HG03060 (cell line): ENCODE results near the gene MAML3.

Experiments
- ATAC-seq: cut with Tn5 transposase; IDR thresholded peaks from one replicate; pipeline ENCODE4 v1.9.1; 2021; ENCODE audit warnings: low read depth, moderate number of reproducible peaks; ENCODE audit not compliant: unreplicated experiment

MAML3 gene

DNA sequence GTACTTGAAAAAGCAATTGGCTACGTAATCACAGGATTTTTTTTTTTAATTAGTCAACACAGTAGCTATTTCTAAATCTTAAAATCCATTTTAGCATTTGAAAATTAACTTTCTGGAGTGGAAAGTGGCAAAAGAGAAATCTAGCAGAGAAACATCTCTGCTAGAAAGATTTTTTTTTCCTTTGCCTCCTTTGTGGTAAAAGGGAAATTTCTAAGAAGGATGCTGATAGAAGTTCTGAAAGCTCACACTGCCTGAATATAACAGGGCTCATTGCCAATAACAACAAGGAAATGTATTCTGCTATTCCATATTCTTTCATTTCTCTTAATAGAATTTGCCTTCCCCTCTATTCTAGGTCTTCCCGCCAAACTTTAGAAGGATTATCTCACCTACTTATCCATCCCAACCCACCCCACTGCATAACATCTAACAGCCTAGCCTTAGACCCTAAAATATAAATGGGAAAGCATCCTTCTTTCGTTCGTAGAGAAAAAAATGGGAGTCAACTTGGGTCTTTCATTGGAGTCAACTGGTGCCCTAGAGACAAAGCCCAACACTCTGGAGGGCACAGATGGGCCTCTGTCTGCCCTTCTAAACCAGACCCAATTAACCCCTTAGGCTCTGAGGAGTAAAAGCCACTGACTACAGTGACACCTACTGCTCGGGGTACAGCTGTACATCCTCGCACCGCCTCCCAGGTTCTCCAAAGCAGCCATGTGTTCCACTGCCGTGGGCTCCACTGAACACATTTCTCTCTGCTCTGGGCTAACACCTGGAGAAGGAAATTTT lies 103.9 kb downstream of the MAML3 start:
- no peak for ATAC-seq

- no peak for ATAC-seq
Observed at GRCh38 chr4:140049024-140049848, 104.7 kb downstream of the MAML3 start.

DNA sequence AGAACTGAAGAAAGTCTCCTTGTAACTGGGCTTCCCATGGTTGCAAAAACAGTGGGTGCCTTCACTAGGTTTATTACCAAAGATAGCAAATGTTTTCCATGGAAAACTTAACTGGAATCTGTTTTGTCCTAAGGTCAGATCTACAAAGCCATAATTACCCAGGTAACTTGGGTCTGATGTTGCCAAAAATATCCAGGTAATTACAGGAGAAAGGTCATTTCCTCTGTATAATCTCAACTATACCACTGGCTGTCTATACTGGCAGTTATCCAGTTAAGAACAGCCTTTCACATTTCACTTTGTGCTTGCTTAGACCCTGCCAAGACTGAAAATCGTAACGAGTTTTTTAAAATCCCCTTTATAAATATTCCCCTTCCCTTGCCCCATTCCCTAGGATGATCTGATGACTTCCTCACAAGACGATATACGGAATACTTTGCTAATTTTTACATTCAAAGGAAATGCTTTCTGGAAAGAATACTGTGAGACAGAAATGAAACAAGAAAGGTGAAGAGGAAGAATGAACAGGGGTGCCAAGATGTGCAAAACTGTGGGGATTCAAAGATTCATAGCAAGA lies 105.5 kb downstream of the MAML3 start:
- ATAC-seq: no peak

- ATAC-seq: no peak
Observed at GRCh38 chr4:140047786-140048185, 106.2 kb downstream of the MAML3 start.

DNA sequence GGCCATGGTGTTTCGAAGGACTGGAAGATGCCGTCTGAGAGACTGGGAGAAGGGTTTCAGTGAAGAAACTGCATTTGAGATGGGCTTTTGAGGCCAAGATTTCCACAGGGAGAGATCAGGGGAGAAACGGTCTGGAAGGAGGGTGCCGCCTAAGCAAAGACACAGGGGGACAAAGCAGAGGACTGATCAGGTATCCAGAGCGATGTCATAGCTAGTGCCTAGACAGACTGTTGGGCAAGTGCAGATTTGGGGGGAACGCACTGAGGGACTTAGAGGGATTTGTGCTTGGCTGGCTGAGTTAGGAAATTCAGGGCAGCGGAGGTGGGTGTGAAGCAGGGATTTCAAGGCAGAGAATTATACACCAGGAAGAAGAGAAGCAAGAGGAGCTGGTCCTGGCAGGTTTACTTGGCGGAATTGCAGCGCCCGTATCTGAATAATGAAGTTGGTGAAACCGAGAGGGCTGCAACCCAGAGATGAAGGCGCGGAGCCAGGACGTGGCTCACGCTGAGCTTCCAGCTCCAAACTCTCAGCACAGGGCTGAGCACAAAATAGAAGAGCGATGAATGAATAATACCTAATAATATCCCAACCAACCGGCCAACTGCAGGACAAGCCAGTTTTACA lies 106.9 kb downstream of the MAML3 start:
- no peak for ATAC-seq

- ATAC-seq: no peak
Observed at GRCh38 chr4:140046543-140046942, 107.4 kb downstream of the MAML3 start.

DNA sequence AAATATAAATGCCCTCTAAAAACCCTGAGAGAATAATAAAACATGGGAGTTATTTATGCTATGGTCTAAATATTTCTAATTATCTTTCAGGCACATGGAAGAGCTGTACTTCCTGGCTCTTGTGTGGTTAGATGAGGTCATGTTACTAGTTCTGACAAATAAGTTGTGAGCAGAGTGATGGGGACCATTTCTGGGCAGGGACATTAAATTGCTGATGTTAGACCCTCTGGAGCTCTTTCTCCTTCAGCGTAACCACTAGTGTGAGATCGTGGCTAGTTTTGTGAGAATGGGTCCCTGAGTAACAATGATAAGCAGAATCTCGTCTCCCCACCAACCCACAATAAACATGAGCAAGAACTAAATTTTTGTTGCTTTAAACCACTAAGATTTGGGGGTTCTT lies 108.0 kb downstream of the MAML3 start:
- no peak for ATAC-seq

DNA sequence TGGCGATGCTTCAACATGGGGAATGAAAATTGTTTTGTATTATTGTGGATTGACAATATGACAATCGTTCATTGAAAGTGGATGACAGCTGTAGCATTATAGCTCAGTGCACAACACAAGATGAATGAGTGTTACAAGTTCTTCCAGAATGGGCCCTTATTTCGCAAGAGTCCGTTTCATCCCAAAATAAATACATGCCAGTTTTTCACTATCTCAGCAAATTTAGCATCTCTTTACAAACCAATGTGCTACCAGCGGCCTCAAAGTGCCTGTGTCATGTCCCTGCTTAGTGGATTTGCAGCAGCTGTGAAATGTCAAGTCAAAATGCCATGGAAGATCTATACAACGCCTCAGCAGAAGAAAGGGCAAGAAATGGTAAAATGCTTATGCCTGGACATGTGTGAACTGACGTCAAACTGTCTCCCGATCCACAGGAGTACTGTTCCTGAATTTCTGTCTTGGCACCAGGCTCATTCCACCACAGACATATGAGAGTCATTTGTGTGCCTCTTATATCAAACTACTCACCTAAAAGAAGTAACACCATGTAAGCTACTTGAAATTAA lies 109.6 kb downstream of the MAML3 start:
- ATAC-seq: no peak

- ATAC-seq: no peak
Observed at GRCh38 chr4:140042634-140043033, 111.3 kb downstream of the MAML3 start.

GRCh38 chr4:140038031-140038533 lies 115.9 kb downstream of the MAML3 start:
- no peak for ATAC-seq

DNA sequence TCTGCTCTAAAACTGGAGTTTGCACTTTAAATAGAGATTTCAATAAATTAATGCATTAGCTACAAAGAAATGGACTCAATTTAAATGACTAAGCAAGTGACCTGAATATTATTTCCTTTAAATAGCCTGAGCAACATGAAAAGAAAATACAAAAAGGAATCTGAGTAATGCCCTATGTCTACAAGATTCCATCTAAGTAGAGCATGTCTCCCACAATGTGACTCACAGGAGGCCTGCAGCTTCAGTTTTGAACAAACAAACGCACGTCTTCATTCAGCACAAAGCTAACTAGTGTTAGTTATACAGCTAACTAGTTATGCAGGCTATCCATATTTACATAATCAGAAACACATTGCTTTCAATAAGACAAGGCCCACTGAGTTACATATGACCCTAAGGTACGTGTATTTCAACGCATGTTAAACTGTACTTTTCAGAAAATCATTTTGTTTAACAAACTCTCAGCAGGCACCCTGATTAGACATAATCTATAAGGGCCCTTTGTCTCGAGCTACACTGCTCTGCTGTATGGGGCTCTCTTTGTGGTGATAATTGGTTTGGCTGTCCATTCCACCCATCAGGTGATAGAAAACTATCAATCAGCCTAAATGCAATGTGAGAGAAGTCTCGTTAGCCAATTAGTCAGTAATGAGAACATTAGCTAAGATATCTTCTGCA lies 116.5 kb downstream of the MAML3 start:
- ATAC-seq: no peak

GRCh38 chr4:140031706-140032105 lies 122.3 kb downstream of the MAML3 start:
- ATAC-seq: no peak

DNA sequence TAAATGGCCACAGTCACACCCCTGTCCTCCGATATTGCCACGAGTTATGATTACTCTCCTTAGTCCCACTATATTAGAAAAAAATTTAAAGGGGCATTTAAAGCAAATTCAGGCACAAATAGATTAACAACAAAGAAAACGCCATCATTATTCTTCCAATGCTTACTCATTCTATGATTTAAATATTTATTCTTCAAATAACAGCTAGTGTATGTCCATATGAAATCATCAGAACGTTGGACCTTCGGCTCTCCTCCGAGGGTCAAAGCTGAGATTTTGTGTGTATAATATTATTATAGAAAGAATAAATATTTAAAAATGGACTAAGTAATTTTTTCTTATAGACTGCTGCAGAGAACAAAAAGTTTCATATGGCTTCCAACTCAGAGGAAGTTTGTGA lies 122.9 kb downstream of the MAML3 start:
- ATAC-seq: no peak

DNA sequence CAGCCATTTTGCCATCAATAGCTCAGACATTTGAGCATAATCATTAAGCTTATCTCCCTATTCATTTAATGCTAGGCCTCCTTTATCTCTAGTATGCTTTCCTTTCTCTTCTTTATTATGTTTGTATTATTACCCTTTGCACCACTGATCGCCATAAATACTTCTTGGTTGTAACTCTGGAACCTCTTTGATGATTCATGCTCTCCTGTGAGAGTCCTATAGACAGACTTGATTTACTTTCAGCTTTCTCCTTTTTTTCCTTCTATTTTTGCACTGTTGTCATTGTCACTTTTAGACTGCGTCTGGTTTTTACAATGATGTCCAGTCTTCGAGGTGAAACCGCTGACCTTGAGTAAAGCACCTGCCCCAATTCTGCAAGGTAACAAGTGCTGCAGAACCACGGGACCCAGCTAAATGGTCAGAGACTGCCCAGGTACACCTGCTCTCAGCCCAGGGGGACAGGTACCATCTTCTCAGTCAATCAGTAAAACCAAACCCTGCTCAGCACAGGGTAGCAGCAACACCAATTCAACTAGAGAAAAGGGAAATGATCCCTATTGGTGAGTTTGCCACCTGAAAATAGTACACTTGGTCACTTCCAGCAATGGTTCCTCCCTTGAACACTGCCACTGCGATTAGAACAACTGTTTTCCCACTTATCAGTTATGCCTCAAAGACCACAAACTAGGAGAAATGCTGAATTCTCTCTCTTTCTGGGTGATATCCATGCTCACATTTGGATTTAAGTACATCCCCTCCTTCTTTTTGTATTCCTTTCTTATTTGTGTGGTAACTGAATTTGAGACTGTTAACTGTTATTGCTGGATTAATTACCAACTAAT lies 125.1 kb downstream of the MAML3 start:
- ATAC-seq: no peak

DNA sequence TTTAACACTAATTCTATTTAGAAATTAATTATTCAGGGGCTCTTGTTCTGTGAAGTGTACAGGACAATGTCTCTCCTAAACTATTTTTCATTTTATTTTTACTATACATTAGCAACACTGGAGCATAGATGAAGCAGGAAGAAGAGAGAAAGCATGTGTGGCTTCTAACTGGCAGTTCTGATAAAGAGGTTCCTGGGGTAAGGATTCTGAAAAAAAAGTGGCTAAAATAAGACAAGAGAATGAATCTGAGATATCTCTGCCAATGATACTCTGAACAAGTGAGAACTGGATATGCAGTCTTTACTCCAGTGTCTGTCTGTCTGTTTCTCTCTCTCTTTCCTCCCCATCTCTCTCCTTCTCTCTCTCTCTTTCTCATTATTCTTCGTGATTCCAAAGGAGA lies 125.9 kb downstream of the MAML3 start:
- no peak for ATAC-seq

DNA sequence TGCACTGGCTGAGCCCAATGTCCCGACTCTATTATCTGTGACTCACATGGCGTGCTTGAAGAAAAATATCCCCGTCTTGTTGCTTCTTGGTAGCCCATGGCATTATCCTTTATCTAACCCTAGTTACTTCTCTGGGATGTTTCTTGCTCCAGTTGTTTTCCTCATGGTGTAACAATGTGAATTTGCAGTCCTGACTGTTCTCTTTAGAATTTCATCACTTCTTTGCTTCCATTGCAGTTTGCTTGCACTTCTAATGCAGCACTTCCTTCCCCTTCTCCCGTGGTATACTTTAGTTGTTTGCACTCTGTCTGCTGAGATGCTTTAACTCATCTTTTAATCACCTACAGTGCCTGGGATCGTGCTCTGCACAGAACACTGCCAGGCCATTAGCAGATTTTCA lies 126.9 kb downstream of the MAML3 start:
- no peak for ATAC-seq

- ATAC-seq: no peak
Observed at GRCh38 chr4:140025470-140025869, 128.5 kb downstream of the MAML3 start.

- no peak for ATAC-seq
Observed at GRCh38 chr4:140020457-140021361, 133.3 kb downstream of the MAML3 start.
